ENCODE data around the gene CTIF. TPM values are rescaled to one million over a fixed set of nuclear protein-coding genes. Genes with fewer than 3 reads are reported as not detected.

CTIF gene
- total and polyA plus RNA-seq, 2 donors (not counting 1 experiment from before 2014, with no cell fraction given), result 27.2 to 28.1 TPM

GRCh38 chr18:48826806-48827205 lies 288.0 kb downstream of the CTIF start:
- Histone ChIP-seq H3K27me3 (ENCODE audit: control insufficient read depth, insufficient read depth, low read length) (no peaks in the 10 kb centered on the region), H3K9ac (ENCODE audit: insufficient read depth, low read length) (no peak overlapping the region), H3K4me3 (replicated peaks in 1 of 4; ENCODE audit: control extremely low read depth in 1 of 4, insufficient read depth in 1 of 4, low read depth in 3 of 4, low read length in 4 of 4) (no peak overlapping the region), H3K4me2 (ENCODE audit: extremely low read depth, insufficient read depth, low read length) (no peak overlapping the region), H2AFZ (ENCODE audit: low read length) (no peak overlapping the region), H3K27ac (ENCODE audit: insufficient read depth, low read length) (no peak overlapping the region), H4K20me1 (ENCODE audit: control insufficient read depth, extremely low read depth, insufficient read depth, low read length) (no peaks in the 10 kb centered on the region), H3K36me3 (ENCODE audit: control insufficient read depth, insufficient read depth, low read length) (no peaks in the 10 kb centered on the region), H3K4me1 (ENCODE audit: control insufficient read depth, extremely low read depth, insufficient read depth, low read length) (peaks cover 12% of the 10 kb centered on the region), H3K79me2 (ENCODE audit: control insufficient read depth, insufficient read depth, low read length) (no peaks in the 10 kb centered on the region), H3K9me3 (ENCODE audit: control insufficient read depth, insufficient read depth, low read depth, low read length) (no peaks in the 10 kb centered on the region)
- TF ChIP-seq, protein P1, sequence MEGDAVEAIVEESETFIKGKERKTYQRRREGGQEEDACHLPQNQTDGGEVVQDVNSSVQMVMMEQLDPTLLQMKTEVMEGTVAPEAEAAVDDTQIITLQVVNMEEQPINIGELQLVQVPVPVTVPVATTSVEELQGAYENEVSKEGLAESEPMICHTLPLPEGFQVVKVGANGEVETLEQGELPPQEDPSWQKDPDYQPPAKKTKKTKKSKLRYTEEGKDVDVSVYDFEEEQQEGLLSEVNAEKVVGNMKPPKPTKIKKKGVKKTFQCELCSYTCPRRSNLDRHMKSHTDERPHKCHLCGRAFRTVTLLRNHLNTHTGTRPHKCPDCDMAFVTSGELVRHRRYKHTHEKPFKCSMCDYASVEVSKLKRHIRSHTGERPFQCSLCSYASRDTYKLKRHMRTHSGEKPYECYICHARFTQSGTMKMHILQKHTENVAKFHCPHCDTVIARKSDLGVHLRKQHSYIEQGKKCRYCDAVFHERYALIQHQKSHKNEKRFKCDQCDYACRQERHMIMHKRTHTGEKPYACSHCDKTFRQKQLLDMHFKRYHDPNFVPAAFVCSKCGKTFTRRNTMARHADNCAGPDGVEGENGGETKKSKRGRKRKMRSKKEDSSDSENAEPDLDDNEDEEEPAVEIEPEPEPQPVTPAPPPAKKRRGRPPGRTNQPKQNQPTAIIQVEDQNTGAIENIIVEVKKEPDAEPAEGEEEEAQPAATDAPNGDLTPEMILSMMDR (conservative IDR thresholded peaks at IDR 0.05 in 1 of 2, IDR thresholded peaks at IDR 0.05 in 1 of 2; ENCODE audit: low read depth in 1 of 2, low read length in 2 of 2), result no peak
- TF ChIP-seq EZH2 (IDR thresholded peaks at IDR 0.05; ENCODE audit: low read length, missing control alignments), result no peak
- DNase-seq (ENCODE audit: low read depth in 2 of 2), result no peak

DNA sequence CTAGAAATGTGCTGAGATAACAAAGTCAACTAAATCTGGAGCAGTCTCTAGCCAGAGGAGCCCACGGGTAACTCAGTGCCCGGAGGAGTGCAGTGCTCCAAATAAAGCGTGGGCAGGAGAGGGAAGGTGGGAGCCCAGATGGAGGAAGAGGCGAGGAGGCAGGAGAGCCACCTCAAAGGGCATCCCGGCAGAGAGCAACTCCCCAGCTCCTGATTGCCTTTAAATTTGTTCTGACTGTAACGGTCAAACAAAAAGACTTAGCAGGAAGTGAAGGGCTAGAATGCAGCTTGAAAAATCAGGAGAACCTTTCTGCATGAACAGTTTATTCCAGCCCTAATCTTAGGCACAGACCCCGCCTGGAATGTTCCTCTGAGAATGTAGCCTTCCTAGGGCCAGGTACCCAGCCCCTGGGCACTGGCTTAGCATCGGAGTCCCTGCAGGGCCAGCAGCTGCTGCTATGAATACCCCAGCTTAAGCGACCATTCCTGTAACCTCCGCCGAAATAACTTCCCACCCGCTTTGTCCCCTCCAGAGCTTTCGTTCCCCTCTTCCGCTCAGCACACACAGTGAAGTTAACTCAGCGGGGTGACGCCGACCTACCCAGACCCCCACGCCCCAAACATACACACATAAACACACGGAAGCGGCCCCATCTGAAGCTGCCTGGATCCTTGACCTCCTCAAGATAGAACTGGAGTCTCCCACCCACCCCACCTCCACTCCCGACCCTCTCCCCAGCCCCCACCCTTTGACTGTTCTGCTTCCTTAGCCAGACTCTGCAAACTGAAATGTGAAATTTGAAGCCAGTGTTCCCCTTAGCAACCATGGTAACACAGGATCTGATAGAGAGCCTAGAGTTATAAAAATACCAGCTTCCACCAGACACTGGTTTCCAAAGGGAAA lies 288.7 kb downstream of the CTIF start:
- Histone ChIP-seq H3K9me3 (ENCODE audit: control insufficient read depth, insufficient read depth, low read depth, low read length) (no peaks in the 10 kb centered on the region), H2AFZ (ENCODE audit: low read length) (no peak overlapping the region), H4K20me1 (ENCODE audit: control insufficient read depth, extremely low read depth, insufficient read depth, low read length) (no peaks in the 10 kb centered on the region), H3K27me3 (ENCODE audit: control insufficient read depth, insufficient read depth, low read length) (no peaks in the 10 kb centered on the region), H3K4me1 (ENCODE audit: control insufficient read depth, extremely low read depth, insufficient read depth, low read length) (peaks cover 15% of the 10 kb centered on the region), H3K79me2 (ENCODE audit: control insufficient read depth, insufficient read depth, low read length) (no peaks in the 10 kb centered on the region), H3K4me3 (replicated peaks in 1 of 4; ENCODE audit: control extremely low read depth in 1 of 4, insufficient read depth in 1 of 4, low read depth in 3 of 4, low read length in 4 of 4) (peak overlapping the region in 3 of 4 experiments; percentile 9 to 35 (median 23)), H3K36me3 (ENCODE audit: control insufficient read depth, insufficient read depth, low read length) (no peaks in the 10 kb centered on the region), H3K9ac (ENCODE audit: insufficient read depth, low read length) (peak overlapping the region; percentile 20), H3K27ac (ENCODE audit: insufficient read depth, low read length) (peak overlapping the region; percentile 39), H3K4me2 (ENCODE audit: extremely low read depth, insufficient read depth, low read length) (peak overlapping the region; percentile 62)
- TF ChIP-seq, protein P1 (conservative IDR thresholded peaks at IDR 0.05 in 1 of 2, IDR thresholded peaks at IDR 0.05 in 1 of 2; ENCODE audit: low read depth in 1 of 2, low read length in 2 of 2), result no peak
- DNase-seq (ENCODE audit: low read depth in 2 of 2), result peak; percentile 72 to 76

DNA sequence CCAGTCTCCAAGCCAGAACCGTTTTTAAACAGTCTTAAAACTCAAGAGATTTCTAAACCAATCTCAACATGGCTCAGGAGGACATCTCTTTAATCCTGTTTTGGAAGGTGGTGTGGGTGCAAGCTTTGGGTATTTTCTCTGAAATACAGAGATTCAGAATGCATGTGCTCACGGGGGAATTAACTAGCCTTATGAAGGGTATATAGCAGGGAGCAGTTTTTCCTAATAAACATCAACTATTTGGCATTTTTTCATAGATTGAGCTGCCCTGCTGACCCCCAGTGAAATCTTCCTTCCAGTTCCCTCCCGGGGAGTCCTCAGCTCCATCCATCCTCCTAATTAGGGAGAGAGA lies 289.3 kb downstream of the CTIF start:
- H3K9me3 ChIP-seq (ENCODE audit: control insufficient read depth, insufficient read depth, low read depth, low read length), result no peaks in the 10 kb centered on the region
- peak overlapping the region; percentile 39 for H3K27ac ChIP-seq (ENCODE audit: insufficient read depth, low read length)
- H3K4me1 ChIP-seq (ENCODE audit: control insufficient read depth, extremely low read depth, insufficient read depth, low read length), result peaks cover 20% of the 10 kb centered on the region
- H3K4me3 ChIP-seq (replicated peaks in 1 of 4; ENCODE audit: control extremely low read depth in 1 of 4, insufficient read depth in 1 of 4, low read depth in 3 of 4, low read length in 4 of 4), result peak overlapping the region in 2 of 4 experiments; percentile 21 to 35
- no peaks in the 10 kb centered on the region for H3K27me3 ChIP-seq (ENCODE audit: control insufficient read depth, insufficient read depth, low read length)
- peak overlapping the region; percentile 48 for H3K4me2 ChIP-seq (ENCODE audit: extremely low read depth, insufficient read depth, low read length)
- TF ChIP-seq, protein P1 (conservative IDR thresholded peaks at IDR 0.05 in 1 of 2, IDR thresholded peaks at IDR 0.05 in 1 of 2; ENCODE audit: low read depth in 1 of 2, low read length in 2 of 2), result no peak
- TF ChIP-seq EZH2 (IDR thresholded peaks at IDR 0.05; ENCODE audit: low read length, missing control alignments), result no peak
- H3K36me3 ChIP-seq (ENCODE audit: control insufficient read depth, insufficient read depth, low read length), result no peaks in the 10 kb centered on the region
- H2AFZ ChIP-seq (ENCODE audit: low read length), result no peak overlapping the region
- H4K20me1 ChIP-seq (ENCODE audit: control insufficient read depth, extremely low read depth, insufficient read depth, low read length), result no peaks in the 10 kb centered on the region
- H3K9ac ChIP-seq (ENCODE audit: insufficient read depth, low read length), result no peak overlapping the region
- no peaks in the 10 kb centered on the region for H3K79me2 ChIP-seq (ENCODE audit: control insufficient read depth, insufficient read depth, low read length)
- DNase-seq (ENCODE audit: low read depth in 2 of 2), result no peak
